HT-29 (cell line): ENCODE measurements around the gene MYO1D. TPM values are rescaled to one million over a fixed set of nuclear protein-coding genes. Genes with fewer than 3 reads are reported as not detected.
"Not testable (repeated sequence)": the region's sequence is repeated elsewhere in the genome, so short reads cannot be mapped to it uniquely, and the experiment has no call there.

Experiments
- DNase-seq: peaks from one replicate; pipeline ENCODE4 v3.0.0-alpha.2; 2015; ENCODE audit warnings: low spot score
- total RNA-seq: library from RNA; depleted of rRNA; stranded (reverse); fragments of >200 nt; shearing (Covaris generic); gene quantifications from 2 replicates; pipeline ENCODE4 v1.2.3, GENCODE V29; 2014

The MYO1D gene
- total RNA-seq, 1 experiment from 2014 or later, result 31.2 TPM

DNA sequence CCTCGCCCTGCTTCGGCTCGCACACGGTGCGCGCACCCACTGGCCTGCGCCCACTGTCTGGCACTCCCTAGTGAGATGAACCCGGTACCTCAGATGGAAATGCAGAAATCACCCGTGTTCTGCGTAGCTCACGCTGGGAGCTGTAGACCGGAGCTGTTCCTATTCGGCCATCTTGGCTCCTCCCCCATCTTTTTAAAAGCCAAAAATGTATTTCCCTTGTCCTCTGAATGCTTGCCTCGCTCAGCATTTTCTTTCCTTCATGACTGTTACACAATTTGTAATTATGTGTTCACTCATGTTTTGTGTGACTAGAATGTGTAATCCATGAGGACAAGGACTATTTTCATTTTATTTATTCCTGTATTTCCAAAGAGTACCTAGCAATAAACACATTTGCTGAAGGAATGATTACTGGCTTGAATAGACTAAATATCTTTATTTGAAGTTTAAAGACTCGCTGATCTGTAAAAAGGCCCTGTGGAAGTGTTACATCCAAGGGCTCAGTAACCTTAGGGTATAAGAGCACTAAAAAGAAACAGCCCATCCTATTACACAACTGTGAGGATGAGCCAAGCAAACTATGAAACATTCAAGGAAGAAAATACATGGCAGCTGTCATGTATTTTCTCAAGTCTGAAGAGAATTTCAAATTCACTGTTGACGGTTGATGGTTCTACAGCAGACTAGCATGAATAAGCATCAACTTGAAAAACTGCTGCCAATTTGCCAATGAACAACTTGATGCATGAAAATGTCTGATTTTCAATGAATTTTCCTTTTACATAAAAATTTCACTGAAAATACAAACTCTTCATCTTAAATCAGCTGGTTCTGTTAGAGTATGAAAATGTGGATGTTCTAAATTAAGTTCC lies 192.6 kb downstream of the MYO1D start:
- DNase-seq, result peak; percentile 39

GRCh38 chr17:32673964-32674363 lies 203.0 kb downstream of the MYO1D start:
- no peak for DNase-seq

DNA sequence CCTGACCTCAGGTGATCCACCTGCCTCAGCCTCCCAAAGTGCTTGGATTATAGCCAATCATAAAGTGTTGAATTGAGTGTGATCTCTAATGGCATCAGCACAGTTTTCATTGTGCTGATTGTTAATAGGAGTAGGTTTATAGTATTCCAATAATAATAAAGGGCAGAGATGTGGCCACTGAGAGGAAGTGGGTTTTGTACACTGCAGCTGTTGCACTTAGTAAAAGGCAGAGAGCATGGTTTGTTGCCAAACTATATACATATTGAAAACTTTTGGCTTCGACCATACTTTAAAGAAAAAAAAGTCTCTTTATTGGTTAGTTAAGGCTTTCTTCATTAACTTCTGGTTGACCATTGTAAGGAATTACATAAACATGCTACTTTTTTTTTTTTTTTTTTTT lies 204.2 kb downstream of the MYO1D start:
- no peak for DNase-seq

- peak; percentile 13 for DNase-seq
These were observed 205.0 kb downstream of the MYO1D start for GRCh38 chr17:32671896-32672295.

DNA sequence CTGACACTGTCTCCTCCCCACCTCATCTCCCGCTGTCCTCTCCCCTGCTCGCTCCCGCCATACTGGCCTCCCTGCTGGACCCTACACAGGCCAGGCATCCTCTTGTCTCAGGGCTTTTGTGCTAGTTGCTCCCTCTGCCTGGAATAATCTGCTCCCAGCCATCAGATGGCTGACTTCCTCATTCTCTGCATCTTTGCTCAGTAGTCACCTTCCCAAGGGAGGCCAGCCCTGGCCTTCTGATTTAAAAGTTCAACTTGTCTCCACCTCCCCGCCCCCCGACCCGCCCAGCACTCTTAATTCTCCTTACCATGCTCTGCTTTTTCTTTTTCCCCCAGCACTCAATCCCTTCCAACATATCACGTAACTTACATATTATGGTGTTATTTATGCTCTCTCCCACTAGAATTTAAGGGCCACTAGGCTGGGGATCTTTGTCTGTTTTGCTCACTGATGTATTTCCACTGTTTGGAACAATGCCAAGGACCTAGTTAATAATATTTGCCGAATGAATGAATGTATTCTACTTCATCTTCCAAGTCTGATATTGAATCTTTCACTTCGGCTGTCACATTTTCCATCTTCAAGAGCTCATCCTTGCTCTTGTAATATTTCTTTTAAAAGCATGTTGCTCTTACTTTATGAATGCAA lies 211.9 kb downstream of the MYO1D start:
- DNase-seq, result peak; percentile 53

DNA sequence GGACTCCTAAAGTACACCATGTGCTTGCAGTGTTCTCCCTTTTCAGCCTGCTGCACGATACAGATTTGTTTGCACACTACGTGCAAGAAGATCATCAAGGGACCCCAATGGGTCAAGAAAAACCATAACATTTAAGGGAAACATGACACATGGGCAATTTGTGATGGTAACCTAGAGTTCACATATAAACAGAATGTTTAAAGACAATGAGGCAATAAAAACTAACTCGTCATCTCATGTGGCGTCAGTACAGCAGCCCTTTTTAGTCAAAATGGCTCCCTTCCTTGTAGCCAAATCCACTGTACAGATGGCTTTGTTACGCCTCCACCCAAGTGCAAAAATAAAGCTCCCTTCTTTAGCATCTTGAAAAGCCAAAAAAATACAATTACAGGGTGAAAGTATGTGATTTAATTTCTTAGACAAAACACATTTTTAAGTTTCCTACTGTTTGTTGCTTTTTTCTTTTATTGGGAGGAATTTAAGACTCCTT lies 216.4 kb downstream of the MYO1D start:
- DNase-seq, result no peak

GRCh38 chr17:32659419-32659842 lies 217.5 kb downstream of the MYO1D start:
- DNase-seq, result peak; percentile 89

- DNase-seq, result no peak
These were observed 218.2 kb downstream of the MYO1D start for GRCh38 chr17:32658470-32659418.

- no peak for DNase-seq
These were observed 220.0 kb downstream of the MYO1D start for GRCh38 chr17:32656886-32657285.

DNA sequence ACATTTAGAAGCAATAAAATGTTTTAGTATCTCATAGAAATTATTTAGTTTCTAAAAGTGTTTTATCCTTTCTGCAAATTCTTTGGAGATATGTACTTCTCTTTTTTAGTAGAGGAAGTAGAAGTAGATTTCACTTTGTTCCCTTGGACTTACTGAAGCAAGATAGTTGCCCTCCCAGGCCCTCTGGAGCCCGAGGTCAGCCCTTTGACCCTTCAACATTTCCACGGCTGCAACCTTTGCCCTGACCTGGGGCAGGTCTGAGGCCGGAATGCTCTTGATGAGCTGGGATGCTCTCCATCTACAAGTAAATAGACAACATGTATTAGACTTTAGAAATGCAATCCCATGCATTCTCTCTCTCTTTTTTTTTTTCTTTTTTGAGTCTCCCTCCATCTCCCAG lies 222.6 kb downstream of the MYO1D start:
- no peak for DNase-seq

DNA sequence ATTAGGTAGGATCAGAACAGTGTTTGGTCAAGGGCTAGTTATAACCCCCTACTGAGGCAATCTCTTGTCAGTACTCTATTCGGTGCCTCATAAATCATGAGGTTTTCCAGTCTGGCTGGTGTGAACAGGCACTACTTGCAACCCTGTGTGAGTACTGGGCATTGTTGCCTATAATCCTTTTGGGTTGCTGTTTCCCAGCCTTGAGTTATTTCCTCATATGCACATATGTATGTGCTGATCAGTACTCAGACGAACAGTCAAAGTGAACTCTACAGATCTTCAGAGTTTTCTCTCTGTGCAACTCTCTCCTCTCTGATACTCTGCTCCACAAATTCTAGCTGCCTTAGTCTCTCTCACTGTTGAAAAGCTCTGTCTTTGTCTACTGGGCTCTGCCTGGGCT lies 225.8 kb downstream of the MYO1D start:
- DNase-seq, result no peak

- DNase-seq, result no peak
These were observed 228.5 kb downstream of the MYO1D start for GRCh38 chr17:32648450-32648849.

- no peak for DNase-seq
These were observed 230.0 kb downstream of the MYO1D start for GRCh38 chr17:32646941-32647340.

DNA sequence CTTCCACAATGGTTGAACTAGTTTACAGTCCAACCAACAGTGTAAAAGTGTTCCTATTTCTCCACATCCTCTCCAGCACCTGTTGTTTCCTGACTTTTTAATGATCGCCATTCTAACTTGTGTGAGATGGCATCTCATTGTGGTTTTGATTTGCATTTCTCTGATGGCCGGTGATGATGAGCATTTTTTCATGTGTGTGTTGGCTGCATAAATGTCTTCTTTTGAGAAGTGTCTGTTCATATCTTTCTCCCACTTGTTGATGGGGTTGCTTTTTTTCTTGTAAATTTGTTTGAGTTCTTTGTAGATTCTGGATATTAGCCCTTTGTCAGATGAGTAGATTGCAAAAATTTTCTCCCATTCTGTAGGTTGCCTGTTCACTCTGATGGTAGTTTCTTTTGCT lies 235.4 kb downstream of the MYO1D start:
- not testable (repeated sequence) for DNase-seq

DNA sequence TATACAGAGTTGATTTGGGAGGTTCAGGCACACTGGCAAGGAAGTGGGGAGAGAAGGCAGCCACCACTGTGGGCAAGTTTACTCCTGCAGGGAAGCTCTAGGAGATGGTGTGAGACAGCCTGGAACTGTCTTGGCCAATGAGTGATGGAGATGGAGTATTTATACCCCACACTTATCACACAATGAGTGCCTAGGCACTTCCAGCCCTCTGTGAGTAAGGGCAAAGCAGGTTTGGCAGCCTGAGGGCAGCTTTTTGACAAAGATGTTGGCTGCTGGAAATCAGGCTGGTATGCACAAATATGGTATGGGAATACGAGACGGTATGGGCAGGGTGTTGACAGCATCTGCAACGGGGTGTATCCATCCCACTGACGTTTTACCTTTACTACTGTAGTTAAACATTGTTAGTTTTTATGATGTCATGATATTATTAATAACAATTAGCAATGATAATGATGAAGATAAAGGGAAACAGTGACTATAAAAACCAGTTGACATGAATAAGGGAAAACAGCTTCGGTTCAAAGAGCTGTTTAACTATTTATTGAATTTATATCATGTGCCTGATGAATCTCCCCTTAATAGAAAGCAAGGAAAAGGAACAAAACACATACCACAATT lies 240.2 kb downstream of the MYO1D start:
- DNase-seq, result no peak

DNA sequence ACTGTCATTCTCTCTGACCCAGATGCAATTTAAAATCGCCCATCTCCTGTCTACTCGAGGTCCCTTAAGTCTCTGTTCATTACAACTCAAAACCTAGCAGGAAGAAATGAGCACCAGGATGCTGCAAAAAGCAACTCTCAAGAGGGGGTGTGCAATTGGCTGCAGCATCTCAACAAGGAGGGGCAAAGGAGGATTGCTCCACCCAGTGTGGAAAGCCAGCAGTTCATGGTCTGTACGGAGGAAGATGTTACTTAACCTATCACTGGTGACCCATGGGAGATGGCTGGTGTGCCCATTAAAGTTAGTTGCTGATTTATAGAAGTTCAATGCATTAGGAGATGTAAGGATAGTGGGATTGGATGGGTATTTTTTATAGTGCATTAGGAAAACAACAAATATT lies 242.8 kb downstream of the MYO1D start:
- DNase-seq, result no peak

GRCh38 chr17:32631341-32632096 lies 245.4 kb downstream of the MYO1D start:
- no peak for DNase-seq

DNA sequence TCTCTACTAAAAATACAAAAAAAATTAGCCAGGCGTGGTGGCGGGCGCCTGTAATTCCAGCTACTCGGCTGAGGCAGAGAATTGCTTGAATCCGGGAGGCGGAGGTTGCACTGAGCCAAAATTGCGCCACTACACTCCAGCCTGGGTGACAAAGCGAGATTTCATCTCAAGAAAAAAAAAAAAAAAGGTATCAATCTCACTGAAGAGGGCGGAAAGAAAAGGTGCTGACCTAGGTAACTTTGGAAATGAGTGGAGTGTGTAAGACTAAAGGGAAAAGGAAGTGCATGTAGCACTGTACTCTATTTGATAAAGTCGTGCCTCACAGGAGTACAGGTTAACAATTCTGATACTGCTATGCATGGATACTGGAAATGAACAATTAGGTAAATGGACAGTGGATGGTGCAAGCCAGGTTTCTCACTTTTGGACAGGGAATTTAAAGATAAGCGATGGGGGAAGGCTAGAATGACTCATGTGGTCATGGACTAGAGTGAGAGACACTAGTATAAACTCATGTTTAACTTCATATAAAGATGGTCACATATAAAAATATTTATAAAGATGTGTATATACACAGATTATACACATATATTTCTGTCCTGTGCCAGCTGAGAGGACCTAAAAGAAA lies 247.2 kb downstream of the MYO1D start:
- no peak for DNase-seq

- no peak for DNase-seq
These were observed 248.5 kb downstream of the MYO1D start for GRCh38 chr17:32628271-32629044.
